Neural cell (in vitro differentiated cells): Measurements from ENCODE around the gene NTMT1. TPM values are rescaled to one million over a fixed set of nuclear protein-coding genes. Genes with fewer than 3 reads are reported as not detected.

Experiments
- H2AFZ ChIP-seq: fragments of 200-600, 300-800 bp; sonication (generic), shearing (Covaris generic); 2 replicates; pipeline ENCODE4 v1.6.0; 2014; ENCODE audit warnings: low read depth, mild to moderate bottlenecking, antibody characterized with exemption, low read length, moderate library complexity
- H3F3A ChIP-seq: fragments of 200-600 bp; shearing (Covaris generic); 2 replicates; pipeline ENCODE4 v1.6.1; 2016; ENCODE audit warnings: mild to moderate bottlenecking, moderate library complexity, mixed read lengths, antibody characterized with exemption, low read length; ENCODE audit not compliant: insufficient read depth, poor library complexity, severe bottlenecking
- H3K27ac ChIP-seq: fragments of 200-600, 300-800 bp; sonication (generic), shearing (Covaris generic); 2 replicates; pipeline ENCODE4 v1.5.1; 2014; ENCODE audit warnings: mild to moderate bottlenecking, low read length, moderate library complexity
- H3K27me3 ChIP-seq: fragments of 300-800, 200-600 bp; sonication (generic), shearing (Covaris generic); 2 replicates; pipeline ENCODE4 v1.6.0; 2014; ENCODE audit warnings: mild to moderate bottlenecking, low read depth, low read length, moderate library complexity; ENCODE audit not compliant: insufficient read depth
- H3K36me3 ChIP-seq: fragments of 300-800, 200-600 bp; sonication (generic), shearing (Covaris generic); 2 replicates; pipeline ENCODE4 v1.5.1; 2014; ENCODE audit warnings: mild to moderate bottlenecking, antibody characterized with exemption, low read length, moderate library complexity; ENCODE audit not compliant: insufficient read depth
- H3K4me2 ChIP-seq: fragments of 300-800, 200-600 bp; sonication (generic), shearing (Covaris generic); 2 replicates; pipeline ENCODE4 v1.6.0; 2014; ENCODE audit warnings: mild to moderate bottlenecking, low read length
- H3K4me3 ChIP-seq: fragments of 300-800, 200-600 bp; sonication (generic), shearing (Covaris generic); 2 replicates; pipeline ENCODE4 v1.5.1; 2014; ENCODE audit warnings: mild to moderate bottlenecking, low read length, moderate library complexity
- H3K79me2 ChIP-seq: fragments of 200-600 bp; shearing (Covaris generic); replicated peaks from 2 replicates; pipeline ENCODE4 v1.6.0; 2014; ENCODE audit warnings: mild to moderate bottlenecking, low read length, moderate library complexity; ENCODE audit not compliant: insufficient read depth
- H3K9ac ChIP-seq: fragments of 300-800, 200-600 bp; sonication (generic), shearing (Covaris generic); 2 replicates; pipeline ENCODE4 v1.6.1; 2016; ENCODE audit warnings: mild to moderate bottlenecking, low read length, mixed read lengths
- H3K9me2 ChIP-seq: fragments of 200-600 bp; shearing (Covaris generic); 2 replicates; pipeline ENCODE4 v1.6.1; 2016; ENCODE audit warnings: mild to moderate bottlenecking, low read length, mixed read lengths; ENCODE audit not compliant: insufficient read depth
- H3K9me3 ChIP-seq: fragments of 200-600, 300-800 bp; sonication (generic), shearing (Covaris generic); 2 replicates; pipeline ENCODE4 v1.6.1; 2016; ENCODE audit warnings: mild to moderate bottlenecking, mixed run types, low read length, moderate library complexity, mixed read lengths
- H4K20me1 ChIP-seq: fragments of 200-600 bp; shearing (Covaris generic); 2 replicates; pipeline ENCODE4 v1.6.1; 2016; ENCODE audit warnings: mild to moderate bottlenecking, mixed run types; ENCODE audit not compliant: insufficient read depth
- EP300 ChIP-seq: fragments of 450-650 bp; conservative IDR thresholded peaks from 2 replicates; pipeline ENCODE4 v1.6.1; 2014; ENCODE audit warnings: antibody characterized with exemption, mild to moderate bottlenecking, moderate library complexity; ENCODE audit not compliant: poor library complexity, severe bottlenecking
- EZH2 ChIP-seq: fragments of 200-600, 300-800 bp; shearing (Covaris generic), sonication (generic); IDR thresholded peaks from 2 replicates; pipeline ENCODE4 v1.6.1; 2014; ENCODE audit warnings: antibody characterized with exemption, low read length, borderline replicate concordance, mild to moderate bottlenecking; ENCODE audit not compliant: insufficient read depth, poor library complexity, severe bottlenecking
- MXI1 ChIP-seq: fragments of 450-650 bp; conservative IDR thresholded peaks from 2 replicates; pipeline ENCODE4 v1.6.1; 2014; ENCODE audit warnings: antibody characterized with exemption, mild to moderate bottlenecking; ENCODE audit not compliant: poor library complexity, severe bottlenecking
- POLR2AphosphoS5 ChIP-seq: IDR thresholded peaks from 2 replicates; pipeline ENCODE4 v1.6.1; 2012
- RAD21 ChIP-seq: fragments of 450-650 bp; conservative IDR thresholded peaks from 2 replicates; pipeline ENCODE4 v1.6.1; 2014; ENCODE audit warnings: antibody characterized with exemption, mild to moderate bottlenecking, moderate library complexity
- SMC3 ChIP-seq: fragments of 450-650 bp; conservative IDR thresholded peaks from 2 replicates; pipeline ENCODE4 v1.6.1; 2014; ENCODE audit warnings: antibody characterized with exemption, mild to moderate bottlenecking, moderate library complexity; ENCODE audit not compliant: poor library complexity
- TAF1 ChIP-seq: IDR thresholded peaks from 2 replicates; pipeline ENCODE4 v1.6.1; 2012; ENCODE audit warnings: low read depth
- polyA plus RNA-seq: library from polyadenylated mRNA; depleted of rRNA; stranded (reverse); fragments of >200 nt; gene quantifications from 2 replicates; pipeline ENCODE4 v1.2.3, GENCODE V29; 2014
- TF ChIP-seq, protein P1 (sequence below): fragments of 450-650 bp; IDR thresholded peaks from 2 replicates; pipeline ENCODE4 v1.5.1; 2014; ENCODE audit warnings: antibody characterized with exemption, mild to moderate bottlenecking, moderate library complexity; ENCODE audit not compliant: poor library complexity, severe bottlenecking
- TF ChIP-seq, protein P2 (sequence below): IDR thresholded peaks from 2 replicates; pipeline ENCODE4 v1.6.1; 2012; ENCODE audit warnings: borderline replicate concordance

Gene NTMT1
- polyA plus RNA-seq, 1 donor from 2014 or later, result 35.9 TPM

GRCh38 chr9:129586685-129587084 is 39.3 kb upstream of the NTMT1 start:
- H3K79me2 ChIP-seq, result no peaks in the 10 kb centered on the region
- H3K27ac ChIP-seq, result no peak overlapping the region
- no peak overlapping the region for H2AFZ ChIP-seq
- no peaks in the 10 kb centered on the region for H4K20me1 ChIP-seq
- no peak overlapping the region for H3K4me2 ChIP-seq
- no peaks in the 10 kb centered on the region for H3F3A ChIP-seq
- no peaks in the 10 kb centered on the region for H3K9me3 ChIP-seq
- TF ChIP-seq EP300 (no peak), SMC3 (no peak), POLR2AphosphoS5 (no peak), EZH2 (no peak), RAD21 (no peak), TAF1 (no peak), MXI1 (no peak)
- TF ChIP-seq, protein P1, sequence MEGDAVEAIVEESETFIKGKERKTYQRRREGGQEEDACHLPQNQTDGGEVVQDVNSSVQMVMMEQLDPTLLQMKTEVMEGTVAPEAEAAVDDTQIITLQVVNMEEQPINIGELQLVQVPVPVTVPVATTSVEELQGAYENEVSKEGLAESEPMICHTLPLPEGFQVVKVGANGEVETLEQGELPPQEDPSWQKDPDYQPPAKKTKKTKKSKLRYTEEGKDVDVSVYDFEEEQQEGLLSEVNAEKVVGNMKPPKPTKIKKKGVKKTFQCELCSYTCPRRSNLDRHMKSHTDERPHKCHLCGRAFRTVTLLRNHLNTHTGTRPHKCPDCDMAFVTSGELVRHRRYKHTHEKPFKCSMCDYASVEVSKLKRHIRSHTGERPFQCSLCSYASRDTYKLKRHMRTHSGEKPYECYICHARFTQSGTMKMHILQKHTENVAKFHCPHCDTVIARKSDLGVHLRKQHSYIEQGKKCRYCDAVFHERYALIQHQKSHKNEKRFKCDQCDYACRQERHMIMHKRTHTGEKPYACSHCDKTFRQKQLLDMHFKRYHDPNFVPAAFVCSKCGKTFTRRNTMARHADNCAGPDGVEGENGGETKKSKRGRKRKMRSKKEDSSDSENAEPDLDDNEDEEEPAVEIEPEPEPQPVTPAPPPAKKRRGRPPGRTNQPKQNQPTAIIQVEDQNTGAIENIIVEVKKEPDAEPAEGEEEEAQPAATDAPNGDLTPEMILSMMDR, result no peak
- TF ChIP-seq, protein P2, sequence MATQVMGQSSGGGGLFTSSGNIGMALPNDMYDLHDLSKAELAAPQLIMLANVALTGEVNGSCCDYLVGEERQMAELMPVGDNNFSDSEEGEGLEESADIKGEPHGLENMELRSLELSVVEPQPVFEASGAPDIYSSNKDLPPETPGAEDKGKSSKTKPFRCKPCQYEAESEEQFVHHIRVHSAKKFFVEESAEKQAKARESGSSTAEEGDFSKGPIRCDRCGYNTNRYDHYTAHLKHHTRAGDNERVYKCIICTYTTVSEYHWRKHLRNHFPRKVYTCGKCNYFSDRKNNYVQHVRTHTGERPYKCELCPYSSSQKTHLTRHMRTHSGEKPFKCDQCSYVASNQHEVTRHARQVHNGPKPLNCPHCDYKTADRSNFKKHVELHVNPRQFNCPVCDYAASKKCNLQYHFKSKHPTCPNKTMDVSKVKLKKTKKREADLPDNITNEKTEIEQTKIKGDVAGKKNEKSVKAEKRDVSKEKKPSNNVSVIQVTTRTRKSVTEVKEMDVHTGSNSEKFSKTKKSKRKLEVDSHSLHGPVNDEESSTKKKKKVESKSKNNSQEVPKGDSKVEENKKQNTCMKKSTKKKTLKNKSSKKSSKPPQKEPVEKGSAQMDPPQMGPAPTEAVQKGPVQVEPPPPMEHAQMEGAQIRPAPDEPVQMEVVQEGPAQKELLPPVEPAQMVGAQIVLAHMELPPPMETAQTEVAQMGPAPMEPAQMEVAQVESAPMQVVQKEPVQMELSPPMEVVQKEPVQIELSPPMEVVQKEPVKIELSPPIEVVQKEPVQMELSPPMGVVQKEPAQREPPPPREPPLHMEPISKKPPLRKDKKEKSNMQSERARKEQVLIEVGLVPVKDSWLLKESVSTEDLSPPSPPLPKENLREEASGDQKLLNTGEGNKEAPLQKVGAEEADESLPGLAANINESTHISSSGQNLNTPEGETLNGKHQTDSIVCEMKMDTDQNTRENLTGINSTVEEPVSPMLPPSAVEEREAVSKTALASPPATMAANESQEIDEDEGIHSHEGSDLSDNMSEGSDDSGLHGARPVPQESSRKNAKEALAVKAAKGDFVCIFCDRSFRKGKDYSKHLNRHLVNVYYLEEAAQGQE, result no peak
- no peaks in the 10 kb centered on the region for H3K27me3 ChIP-seq
- H3K4me3 ChIP-seq, result no peak overlapping the region
- H3K36me3 ChIP-seq, result no peaks in the 10 kb centered on the region
- H3K9me2 ChIP-seq, result no peaks in the 10 kb centered on the region
- H3K9ac ChIP-seq, result no peak overlapping the region

- Histone ChIP-seq H3K9me2 (no peaks in the 10 kb centered on the region), H3K27ac (no peak overlapping the region), H3K9me3 (no peaks in the 10 kb centered on the region), H3F3A (no peaks in the 10 kb centered on the region), H2AFZ (no peak overlapping the region), H3K79me2 (no peaks in the 10 kb centered on the region), H3K9ac (no peak overlapping the region), H3K4me3 (no peak overlapping the region), H3K36me3 (no peaks in the 10 kb centered on the region), H4K20me1 (no peaks in the 10 kb centered on the region), H3K27me3 (no peaks in the 10 kb centered on the region), H3K4me2 (no peak overlapping the region)
- TF ChIP-seq POLR2AphosphoS5 (no peak), SMC3 (no peak), RAD21 (no peak), EZH2 (no peak)
- TF ChIP-seq, protein P2, result no peak
Observed at GRCh38 chr9:129587487-129588262, 38.3 kb upstream of the NTMT1 start.
